ENCODE data around the gene CTDSPL.
"Not testable (repeated sequence)": the region's sequence is repeated elsewhere in the genome, so short reads cannot be mapped to it uniquely, and the experiment has no call there.

GRCh38 chr3:38033586-38033985 is 171.9 kb downstream of the CTDSPL start:
- TF ChIP-seq, protein P1, sequence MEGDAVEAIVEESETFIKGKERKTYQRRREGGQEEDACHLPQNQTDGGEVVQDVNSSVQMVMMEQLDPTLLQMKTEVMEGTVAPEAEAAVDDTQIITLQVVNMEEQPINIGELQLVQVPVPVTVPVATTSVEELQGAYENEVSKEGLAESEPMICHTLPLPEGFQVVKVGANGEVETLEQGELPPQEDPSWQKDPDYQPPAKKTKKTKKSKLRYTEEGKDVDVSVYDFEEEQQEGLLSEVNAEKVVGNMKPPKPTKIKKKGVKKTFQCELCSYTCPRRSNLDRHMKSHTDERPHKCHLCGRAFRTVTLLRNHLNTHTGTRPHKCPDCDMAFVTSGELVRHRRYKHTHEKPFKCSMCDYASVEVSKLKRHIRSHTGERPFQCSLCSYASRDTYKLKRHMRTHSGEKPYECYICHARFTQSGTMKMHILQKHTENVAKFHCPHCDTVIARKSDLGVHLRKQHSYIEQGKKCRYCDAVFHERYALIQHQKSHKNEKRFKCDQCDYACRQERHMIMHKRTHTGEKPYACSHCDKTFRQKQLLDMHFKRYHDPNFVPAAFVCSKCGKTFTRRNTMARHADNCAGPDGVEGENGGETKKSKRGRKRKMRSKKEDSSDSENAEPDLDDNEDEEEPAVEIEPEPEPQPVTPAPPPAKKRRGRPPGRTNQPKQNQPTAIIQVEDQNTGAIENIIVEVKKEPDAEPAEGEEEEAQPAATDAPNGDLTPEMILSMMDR (conservative IDR thresholded peaks at IDR 0.05; ENCODE audit: low read depth, low read length) = not testable (repeated sequence)
- not testable (repeated sequence) for TF ChIP-seq EZH2 (IDR thresholded peaks at IDR 0.05; ENCODE audit: borderline replicate concordance, low read depth, low read length, poor library complexity, severe bottlenecking)

Data from A673 (cell line).